CD8-positive, alpha-beta memory T cell (primary cell): ENCODE measurements around the gene SLC44A1. TPM values are rescaled to one million over a fixed set of nuclear protein-coding genes. Genes with fewer than 3 reads are reported as not detected.

ENCODE experiments used
- CTCF ChIA-PET: fragments of 350-600 bp; sonication (Branson Sonifier 250); formaldehyde crosslinking; loops from one replicate; lab custom pipeline; 2021; ENCODE audit warnings: antibody characterized with exemption; lab: Charles Lee
- POLR2A ChIA-PET: fragments of 350-600 bp; sonication (Branson Sonifier 250); formaldehyde crosslinking; loops from one replicate; lab custom pipeline; 2021; ENCODE audit warnings: antibody characterized with exemption; lab: Charles Lee
- DNase-seq, 5 donors: peaks; one replicate each; pipeline versions ENCODE4 v3.0.0 to v3.0.0-alpha.2; 2020 to 2022; ENCODE audit warnings: mixed read lengths in 1 of 5
- H3K27ac ChIP-seq: one replicate; pipeline ENCODE4 v1.7.0; 2013; ENCODE audit warnings: low read depth, mild to moderate bottlenecking, low read length, moderate library complexity
- H3K27me3 ChIP-seq: 2 replicates; pipeline ENCODE4 v1.7.0; 2013; ENCODE audit warnings: low read length, mild to moderate bottlenecking; ENCODE audit not compliant: insufficient read depth, poor library complexity, severe bottlenecking
- H3K36me3 ChIP-seq: 2 replicates; pipeline ENCODE4 v1.7.0; 2013; ENCODE audit warnings: mild to moderate bottlenecking, low read length, moderate library complexity; ENCODE audit not compliant: insufficient read depth
- H3K4me1 ChIP-seq: 2 replicates; pipeline ENCODE4 v1.7.0; 2013; ENCODE audit warnings: mild to moderate bottlenecking, low read length, moderate library complexity; ENCODE audit not compliant: insufficient read depth
- H3K4me3 ChIP-seq: 2 replicates; pipeline ENCODE4 v1.7.0; 2013; ENCODE audit warnings: mild to moderate bottlenecking, low read length
- H3K9me3 ChIP-seq: 2 replicates; pipeline ENCODE4 v1.7.0; 2013; ENCODE audit warnings: mild to moderate bottlenecking, low read length
- H3K27ac Mint-ChIP-seq, 8 donors: one replicate each; pipeline ENCODE4 v1.8.0; 2020 to 2021; ENCODE audit warnings: mixed read lengths in 8 of 8, mild to moderate bottlenecking in 6 of 8, inconsistent platforms in 3 of 8, moderate library complexity in 3 of 8
- H3K27me3 Mint-ChIP-seq, 2 donors: one replicate each; pipeline ENCODE4 v1.8.0; 2020 to 2021; ENCODE audit warnings: mixed read lengths in 2 of 2, mild to moderate bottlenecking in 1 of 2, moderate library complexity in 1 of 2
- H3K36me3 Mint-ChIP-seq, 3 donors: one replicate each; pipeline ENCODE4 v1.8.0; 2020 to 2021; ENCODE audit warnings: mixed read lengths in 3 of 3, inconsistent platforms in 1 of 3, mild to moderate bottlenecking in 1 of 3
- H3K4me1 Mint-ChIP-seq, 3 donors: one replicate each; pipeline ENCODE4 v1.8.0; 2020 to 2021; ENCODE audit warnings: mixed read lengths in 3 of 3, inconsistent platforms in 1 of 3, mild to moderate bottlenecking in 1 of 3
- H3K4me3 Mint-ChIP-seq, 7 donors: one replicate each; pipeline ENCODE4 v1.8.0; 2020 to 2021; ENCODE audit warnings: mixed read lengths in 7 of 7, mild to moderate bottlenecking in 6 of 7, moderate library complexity in 4 of 7, inconsistent platforms in 2 of 7
- H3K9me3 Mint-ChIP-seq, 5 donors: one replicate each; pipeline ENCODE4 v1.8.0; 2020 to 2022; ENCODE audit warnings: mixed read lengths in 5 of 5, mild to moderate bottlenecking in 3 of 5, moderate library complexity in 2 of 5, inconsistent platforms in 1 of 5
- polyA plus RNA-seq: library from polyadenylated mRNA; unstranded; fragments of 300-500 nt; fragmentation: Illumina TruSeq; gene quantifications from one replicate; pipeline ENCODE4 v1.2.3, GENCODE V29; 2021
- total RNA-seq, 2 experiments: library from RNA; stranded (reverse); gene quantifications; one replicate each; pipeline ENCODE4 v1.2.3, GENCODE V29; 2021

The SLC44A1 gene
- total and polyA plus RNA-seq, 3 experiments from 2014 or later = 7.8 to 14.9 (median 8.3) TPM

DNA sequence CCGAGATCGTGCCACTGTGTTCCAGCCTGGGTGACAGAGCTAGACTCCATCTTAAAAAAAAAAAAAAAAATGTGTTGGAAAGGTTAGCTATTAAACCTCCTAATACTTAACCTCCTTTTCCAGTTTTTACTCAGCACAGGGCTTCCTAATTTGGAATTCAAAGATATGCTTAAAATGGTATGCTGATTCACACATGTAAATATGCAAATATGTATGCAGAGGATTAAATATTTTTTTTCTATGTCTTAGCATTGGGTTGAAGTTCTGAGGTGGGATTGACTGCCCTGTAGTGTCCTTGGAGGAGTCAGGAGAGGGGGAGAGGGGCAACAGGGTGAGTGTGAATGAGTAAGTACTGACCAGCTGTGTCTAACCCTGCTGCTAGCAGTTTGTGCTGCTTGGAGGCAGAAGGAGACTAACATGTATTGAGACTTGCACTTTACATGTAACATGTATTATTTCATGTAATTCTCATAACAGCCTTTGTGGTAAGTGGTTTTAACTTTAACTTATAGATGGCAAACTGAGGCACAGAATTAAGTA lies 63.2 kb downstream of the SLC44A1 start:
- no peaks in the 10 kb centered on the region for H3K4me1 ChIP-seq
- ChIA-PET POLR2A (no interaction called here), CTCF (no interaction called here)
- H3K9me3 ChIP-seq = no peaks in the 10 kb centered on the region
- no peak for DNase-seq
- H3K36me3 ChIP-seq = no peaks in the 10 kb centered on the region
- no peaks in the 10 kb centered on the region for H3K27me3 ChIP-seq
- H3K36me3 Mint-ChIP-seq = peaks cover 2 to 15% (median 7%) of the 10 kb centered on the region in 3 donors
- no peak overlapping the region for H3K27ac ChIP-seq
- no peaks in the 10 kb centered on the region for H3K27me3 Mint-ChIP-seq
- no peak overlapping the region for H3K27ac Mint-ChIP-seq
- no peak overlapping the region for H3K4me3 Mint-ChIP-seq
- H3K9me3 Mint-ChIP-seq = no peaks in the 10 kb centered on the region
- no peaks in the 10 kb centered on the region for H3K4me1 Mint-ChIP-seq
- H3K4me3 ChIP-seq = no peak overlapping the region

DNA sequence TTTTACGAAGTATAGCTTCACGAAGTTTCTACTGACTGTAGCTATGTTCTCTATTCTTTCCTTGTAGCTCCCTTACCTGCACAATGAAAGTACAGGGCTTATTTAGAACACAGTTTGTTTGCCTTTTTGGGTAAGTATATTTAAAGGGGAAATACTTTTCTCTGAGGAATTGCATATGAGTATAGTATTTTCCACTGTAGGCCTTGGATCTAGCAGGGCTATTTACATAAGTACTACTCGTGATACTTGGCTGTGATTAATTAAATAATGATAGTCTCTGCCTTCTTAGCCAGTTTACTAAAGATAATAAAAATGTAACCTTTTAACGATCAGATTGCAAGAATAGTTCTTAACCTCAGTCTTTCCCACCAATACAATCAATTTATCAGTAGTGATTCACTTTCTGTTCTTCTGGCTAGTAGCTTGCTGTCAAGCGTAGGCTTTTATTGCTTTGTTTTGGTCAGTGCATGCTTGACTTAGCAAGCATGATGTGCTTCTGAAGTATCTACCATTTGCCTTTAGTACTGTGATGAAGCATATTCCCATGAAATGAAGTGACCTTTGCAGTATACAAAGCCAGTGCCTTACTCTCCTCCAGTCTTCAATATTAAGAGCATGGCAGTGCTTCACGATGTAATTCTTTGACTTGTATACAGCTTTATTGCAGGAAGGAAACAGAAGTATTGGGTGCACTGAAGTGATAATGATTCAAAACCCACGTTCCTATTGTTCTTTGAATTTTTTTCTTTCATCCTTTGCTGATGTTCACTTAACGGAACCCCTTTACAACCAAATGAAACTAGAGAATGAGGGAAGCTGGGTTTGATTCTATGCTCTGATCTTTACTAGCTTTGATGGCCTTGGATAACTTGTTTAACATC lies 64.2 kb downstream of the SLC44A1 start:
- POLR2A ChIA-PET = no interaction called here
- H3K27me3 ChIP-seq = no peaks in the 10 kb centered on the region
- H3K9me3 Mint-ChIP-seq = no peaks in the 10 kb centered on the region
- H3K36me3 ChIP-seq = no peaks in the 10 kb centered on the region
- H3K4me3 ChIP-seq = no peak overlapping the region
- H3K4me3 Mint-ChIP-seq = no peak overlapping the region
- CTCF ChIA-PET = no interaction called here
- H3K4me1 Mint-ChIP-seq = no peaks in the 10 kb centered on the region
- H3K27me3 Mint-ChIP-seq = no peaks in the 10 kb centered on the region
- H3K27ac ChIP-seq = no peak overlapping the region
- no peaks in the 10 kb centered on the region for H3K4me1 ChIP-seq
- peaks cover 0 to 10% (median 5%) of the 10 kb centered on the region in 3 donors for H3K36me3 Mint-ChIP-seq
- H3K27ac Mint-ChIP-seq = no peak overlapping the region
- H3K9me3 ChIP-seq = no peaks in the 10 kb centered on the region
- no peak for DNase-seq

DNA sequence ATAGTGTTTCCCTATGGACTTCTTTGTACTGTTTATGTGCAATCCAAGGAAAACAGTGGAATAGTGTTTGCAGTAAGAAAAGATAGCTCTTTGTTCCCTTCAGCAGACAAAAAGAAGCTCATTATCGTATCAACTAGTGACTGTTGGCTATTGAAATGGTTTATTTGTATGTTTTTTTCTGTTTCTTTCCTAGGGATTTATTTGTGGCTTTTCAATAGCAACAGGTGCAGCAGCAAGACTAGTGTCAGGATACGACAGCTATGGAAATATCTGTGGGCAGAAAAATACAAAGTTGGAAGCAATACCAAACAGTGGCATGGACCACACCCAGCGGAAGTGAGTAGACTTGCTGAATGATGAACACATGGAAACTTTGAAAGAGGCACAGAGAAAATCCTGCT lies 65.1 kb downstream of the SLC44A1 start:
- H3K9me3 Mint-ChIP-seq = no peaks in the 10 kb centered on the region
- Histone ChIP-seq H3K27me3 (no peaks in the 10 kb centered on the region), H3K36me3 (no peaks in the 10 kb centered on the region), H3K27ac (no peak overlapping the region), H3K9me3 (no peaks in the 10 kb centered on the region), H3K4me1 (no peaks in the 10 kb centered on the region), H3K4me3 (no peak overlapping the region)
- H3K27ac Mint-ChIP-seq = no peak overlapping the region
- H3K36me3 Mint-ChIP-seq = peaks cover 0 to 10% (median 6%) of the 10 kb centered on the region in 3 donors
- CTCF ChIA-PET = no interaction called here
- no peaks in the 10 kb centered on the region for H3K4me1 Mint-ChIP-seq
- POLR2A ChIA-PET = no interaction called here
- H3K27me3 Mint-ChIP-seq = no peaks in the 10 kb centered on the region
- no peak for DNase-seq
- no peak overlapping the region for H3K4me3 Mint-ChIP-seq

DNA sequence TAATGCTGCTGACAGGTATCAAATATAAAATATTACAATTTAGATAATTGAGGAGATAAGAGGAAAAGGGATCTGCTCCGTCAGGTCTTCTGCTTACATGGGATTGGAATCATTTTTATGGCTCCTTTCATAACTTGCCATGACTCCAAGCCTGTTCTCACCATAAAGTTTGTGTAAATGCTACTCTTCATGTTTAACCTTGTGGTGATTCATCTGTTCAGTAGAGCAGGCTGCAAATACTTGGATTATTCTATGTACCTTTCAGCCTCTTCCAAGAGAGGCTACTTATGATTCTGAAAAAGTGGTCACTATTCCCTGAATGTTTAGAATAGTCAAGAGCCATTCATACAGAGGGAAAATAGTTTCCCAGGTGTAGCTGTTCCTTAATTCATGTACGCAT lies 66.9 kb downstream of the SLC44A1 start:
- H3K27ac ChIP-seq = no peak overlapping the region
- no peaks in the 10 kb centered on the region for H3K9me3 ChIP-seq
- ChIA-PET POLR2A (no interaction called here), CTCF (no interaction called here)
- no peaks in the 10 kb centered on the region for H3K27me3 ChIP-seq
- Mint-ChIP-seq H3K4me3 (no peak overlapping the region), H3K36me3 (peaks cover 0 to 16% (median 8%) of the 10 kb centered on the region in 3 donors), H3K4me1 (no peaks in the 10 kb centered on the region), H3K9me3 (no peaks in the 10 kb centered on the region), H3K27ac (no peak overlapping the region), H3K27me3 (no peaks in the 10 kb centered on the region)
- no peak for DNase-seq
- H3K4me1 ChIP-seq = no peaks in the 10 kb centered on the region
- H3K36me3 ChIP-seq = no peaks in the 10 kb centered on the region
- H3K4me3 ChIP-seq = no peak overlapping the region

DNA sequence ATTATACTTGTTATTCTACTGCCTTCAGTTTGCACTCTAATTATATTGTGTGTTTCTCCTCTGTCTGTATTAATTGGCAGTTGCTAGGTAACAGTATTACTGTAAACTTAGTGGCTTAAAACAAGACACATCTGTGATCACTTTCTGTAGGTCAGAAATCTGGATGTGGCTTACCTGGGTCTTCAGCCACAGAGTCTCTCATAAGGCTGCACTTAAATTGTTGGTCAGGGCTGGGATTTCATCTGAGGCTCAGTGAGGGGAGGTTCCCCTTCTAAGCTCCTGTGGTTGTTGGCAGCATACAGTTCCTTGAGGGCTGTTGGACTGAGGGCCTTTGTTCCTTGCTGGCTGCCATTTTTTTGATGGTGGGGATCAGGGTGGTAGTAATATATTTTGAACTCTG lies 68.8 kb downstream of the SLC44A1 start:
- no peak for DNase-seq
- Mint-ChIP-seq H3K27me3 (peaks cover 0 to 5% of the 10 kb centered on the region in 2 donors), H3K36me3 (peaks cover 0 to 20% (median 7%) of the 10 kb centered on the region in 3 donors), H3K27ac (no peak overlapping the region), H3K4me1 (no peaks in the 10 kb centered on the region), H3K9me3 (no peaks in the 10 kb centered on the region), H3K4me3 (no peak overlapping the region)
- ChIA-PET POLR2A (no interaction called here), CTCF (no interaction called here)
- Histone ChIP-seq H3K9me3 (no peaks in the 10 kb centered on the region), H3K4me3 (no peak overlapping the region), H3K27ac (no peak overlapping the region), H3K36me3 (no peaks in the 10 kb centered on the region), H3K4me1 (no peaks in the 10 kb centered on the region), H3K27me3 (no peaks in the 10 kb centered on the region)

DNA sequence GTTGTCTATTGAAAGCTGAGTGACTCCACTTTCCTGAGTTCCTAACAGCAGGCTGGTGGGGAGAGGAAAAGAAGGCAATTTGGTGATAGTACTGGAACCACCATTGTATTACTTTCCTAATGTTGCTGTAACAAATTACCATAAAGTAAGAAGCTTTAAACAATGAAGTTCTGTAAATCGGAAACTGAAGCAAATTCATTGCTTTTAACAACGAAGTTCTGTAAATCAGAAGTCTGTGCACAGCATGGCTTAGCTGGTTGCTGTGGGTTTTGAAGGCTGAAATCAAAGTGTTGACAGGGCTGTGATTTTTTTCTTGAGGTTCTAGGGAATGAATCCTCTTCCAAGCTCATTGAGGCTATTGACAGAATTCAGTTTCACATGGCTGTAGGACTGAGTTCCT lies 72.3 kb downstream of the SLC44A1 start:
- no peak overlapping the region for H3K4me3 Mint-ChIP-seq
- no peak overlapping the region for H3K27ac Mint-ChIP-seq
- ChIA-PET POLR2A (no interaction called here), CTCF (no interaction called here)
- peaks cover 5 to 16% (median 8%) of the 10 kb centered on the region in 3 donors for H3K36me3 Mint-ChIP-seq
- Histone ChIP-seq H3K4me3 (no peak overlapping the region), H3K9me3 (no peaks in the 10 kb centered on the region), H3K36me3 (no peaks in the 10 kb centered on the region), H3K4me1 (no peaks in the 10 kb centered on the region), H3K27me3 (no peaks in the 10 kb centered on the region), H3K27ac (no peak overlapping the region)
- no peak for DNase-seq
- no peaks in the 10 kb centered on the region for H3K9me3 Mint-ChIP-seq
- H3K27me3 Mint-ChIP-seq = peaks cover 0 to 5% of the 10 kb centered on the region in 2 donors
- no peaks in the 10 kb centered on the region for H3K4me1 Mint-ChIP-seq

DNA sequence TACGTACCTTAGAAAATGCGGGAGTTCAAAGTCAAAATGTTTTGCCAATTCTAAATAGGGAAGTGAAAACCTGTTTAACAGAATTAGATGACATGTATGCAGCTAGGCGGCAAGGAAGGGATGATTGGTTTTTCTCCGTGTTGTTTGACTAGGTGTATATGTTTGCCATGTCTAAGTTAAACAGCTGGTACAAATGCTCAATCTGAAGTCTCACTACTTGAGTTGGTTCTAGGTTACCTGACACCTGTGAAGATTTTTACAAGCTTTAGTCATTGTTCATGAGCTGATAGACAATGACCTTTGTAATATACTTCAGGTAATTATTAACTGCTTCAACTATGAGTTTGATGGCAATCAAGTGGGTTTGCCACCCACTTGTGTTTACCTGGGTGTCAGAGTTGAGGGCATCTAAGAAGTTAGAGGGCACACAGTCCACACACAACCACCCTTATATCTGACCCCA lies 74.3 kb downstream of the SLC44A1 start:
- DNase-seq = no peak
- H3K4me3 Mint-ChIP-seq = no peak overlapping the region
- CTCF ChIA-PET = interaction anchor here (0.6 kb wide), 1 partner anchor 174 kb away, joined by 3 read pairs; no protein-coding TSS in a partner anchor
- POLR2A ChIA-PET = no interaction called here
- peaks cover 0 to 5% of the 10 kb centered on the region in 2 donors for H3K27me3 Mint-ChIP-seq
- H3K27ac Mint-ChIP-seq = no peak overlapping the region
- no peaks in the 10 kb centered on the region for H3K9me3 ChIP-seq
- no peaks in the 10 kb centered on the region for H3K36me3 ChIP-seq
- H3K4me1 ChIP-seq = no peaks in the 10 kb centered on the region
- H3K27me3 ChIP-seq = no peaks in the 10 kb centered on the region
- H3K9me3 Mint-ChIP-seq = no peaks in the 10 kb centered on the region
- no peak overlapping the region for H3K4me3 ChIP-seq
- peaks cover 5 to 13% (median 6%) of the 10 kb centered on the region in 3 donors for H3K36me3 Mint-ChIP-seq
- no peak overlapping the region for H3K27ac ChIP-seq
- no peaks in the 10 kb centered on the region for H3K4me1 Mint-ChIP-seq

DNA sequence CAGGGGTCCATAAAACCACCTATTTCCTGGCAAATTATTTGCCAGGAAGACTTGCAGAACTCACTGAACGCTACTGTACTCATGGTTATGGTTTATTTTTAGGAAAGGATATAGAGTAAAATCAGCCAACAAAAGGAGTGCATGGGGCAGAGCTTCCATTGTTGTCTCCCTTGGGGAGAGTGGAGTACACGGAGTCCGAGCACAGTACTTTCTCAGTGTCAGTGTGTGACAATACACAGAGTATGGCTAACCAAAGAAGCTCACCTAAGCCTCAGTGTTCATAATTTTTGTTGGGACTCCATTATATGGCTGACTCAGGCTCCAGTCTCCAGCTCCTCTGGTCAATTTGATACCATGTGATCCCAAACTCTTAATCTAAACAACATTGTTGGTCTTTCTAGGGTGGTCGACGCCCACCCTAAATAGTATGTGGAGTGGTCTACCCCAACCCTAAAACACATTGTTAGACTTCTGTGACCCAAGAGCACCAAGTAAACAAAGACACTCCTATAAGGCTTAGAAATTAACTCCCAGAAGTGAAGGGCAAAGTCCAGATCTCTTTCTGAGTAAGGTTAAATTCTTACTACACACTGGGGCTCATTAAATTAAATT lies 74.9 kb downstream of the SLC44A1 start:
- no peaks in the 10 kb centered on the region for H3K36me3 ChIP-seq
- Mint-ChIP-seq H3K27ac (no peak overlapping the region), H3K9me3 (no peaks in the 10 kb centered on the region), H3K27me3 (peaks cover 0 to 5% of the 10 kb centered on the region in 2 donors), H3K4me1 (no peaks in the 10 kb centered on the region), H3K4me3 (no peak overlapping the region), H3K36me3 (peaks cover 5 to 14% (median 6%) of the 10 kb centered on the region in 3 donors)
- no peak overlapping the region for H3K4me3 ChIP-seq
- H3K4me1 ChIP-seq = no peaks in the 10 kb centered on the region
- H3K27ac ChIP-seq = no peak overlapping the region
- ChIA-PET CTCF (no interaction called here), POLR2A (no interaction called here)
- H3K9me3 ChIP-seq = no peaks in the 10 kb centered on the region
- no peak for DNase-seq
- H3K27me3 ChIP-seq = no peaks in the 10 kb centered on the region
